Smooth muscle cell of the coronary artery (primary cell): ENCODE data around the gene GOLGA3. TPM values are rescaled to one million over a fixed set of nuclear protein-coding genes. Genes with fewer than 3 reads are reported as not detected.

Experiments used
- total RNA-seq: library from RNA; depleted of rRNA; stranded (reverse); fragments of >200 nt; gene quantifications from 2 replicates; pipeline ENCODE4 v1.2.3, GENCODE V29; 2014; ENCODE audit warnings: low replicate concordance

GOLGA3 gene
- 145 and 157 TPM in 2 replicates for total RNA-seq

GRCh38 chr12:132828706-132829534 lies at the start of gene GOLGA3:
Gene GOLGA3 (minus strand): TSS chr12:132828869. CDS start chr12:132822128, 6,741 bp downstream.

GRCh38 chr12:132761032-132761920 lies 67.4 kb downstream of the GOLGA3 start, which contains the start of gene ANKLE2:
Gene ANKLE2 (minus strand): TSS chr12:132761832. CDS start chr12:132761798, 34 bp downstream.

Other genes with a start within 250 kb of the GOLGA3 start
- gene LRCOL1, start 218.3 kb downstream of the GOLGA3 start, total RNA-seq: not detected in 2 replicates
- not detected in 2 replicates for gene P2RX2, start 210.1 kb downstream of the GOLGA3 start, total RNA-seq
- 12.5 and 20.8 TPM in 2 replicates for gene POLE, start 141.5 kb downstream of the GOLGA3 start, total RNA-seq
- gene PXMP2, start 141.3 kb downstream of the GOLGA3 start, total RNA-seq: 15.3 and 18.6 TPM in 2 replicates
- 17.0 and 29.2 TPM in 2 replicates for gene PGAM5, start 118.0 kb downstream of the GOLGA3 start, total RNA-seq
- 59.5 and 110 TPM in 2 replicates for gene ANKLE2, start 67.0 kb downstream of the GOLGA3 start, total RNA-seq
- gene CHFR, start 58.7 kb upstream of the GOLGA3 start, total RNA-seq: 26.2 and 39.8 TPM in 2 replicates
- gene ZNF605, start 127.4 kb upstream of the GOLGA3 start, total RNA-seq: 8.0 and 8.2 TPM in 2 replicates
- gene ZNF26, start 157.5 kb upstream of the GOLGA3 start, total RNA-seq: 5.1 and 11.7 TPM in 2 replicates
- 19.2 and 23.3 TPM in 2 replicates for gene ZNF84, start 208.6 kb upstream of the GOLGA3 start, total RNA-seq